Ishikawa (cell line): ENCODE results near the gene SV2B.

Source experiments
- CEBPB ChIP-seq: IDR thresholded peaks from 2 replicates; pipeline ENCODE4 v1.6.1; 2012
- CREB1 ChIP-seq: IDR thresholded peaks from 2 replicates; pipeline ENCODE4 v1.6.1; 2012; ENCODE audit warnings: low read depth
- EGR1 ChIP-seq: IDR thresholded peaks from 2 replicates; pipeline ENCODE4 v1.6.1; 2012
- EP300 ChIP-seq: IDR thresholded peaks from 2 replicates; pipeline ENCODE4 v1.6.1; 2012; ENCODE audit warnings: borderline replicate concordance
- FOXM1 ChIP-seq: IDR thresholded peaks from 2 replicates; pipeline ENCODE4 v1.6.1; 2012; ENCODE audit warnings: low read depth, borderline replicate concordance
- MAX ChIP-seq: IDR thresholded peaks from 2 replicates; pipeline ENCODE4 v1.6.1; 2012
- NFIC ChIP-seq: IDR thresholded peaks from 2 replicates; pipeline ENCODE4 v1.6.1; 2012
- RAD21 ChIP-seq: IDR thresholded peaks from 2 replicates; pipeline ENCODE4 v1.6.1; 2012; ENCODE audit warnings: low read depth
- REST ChIP-seq: IDR thresholded peaks from 2 replicates; pipeline ENCODE4 v1.6.1; 2012; ENCODE audit warnings: low read depth, mild to moderate bottlenecking
- TAF1 ChIP-seq: IDR thresholded peaks from 2 replicates; pipeline ENCODE4 v1.6.1; 2012; ENCODE audit warnings: low read depth, mild to moderate bottlenecking
- TCF12 ChIP-seq: IDR thresholded peaks from 2 replicates; pipeline ENCODE4 v1.6.1; 2012; ENCODE audit warnings: low read depth
- TEAD4 ChIP-seq: IDR thresholded peaks from 2 replicates; pipeline ENCODE4 v1.6.1; 2012
- USF1 ChIP-seq: IDR thresholded peaks from 2 replicates; pipeline ENCODE4 v1.6.1; 2012
- YY1 ChIP-seq: IDR thresholded peaks from 2 replicates; pipeline ENCODE4 v1.6.1; 2012; ENCODE audit warnings: low read depth
- ZBTB7A ChIP-seq: IDR thresholded peaks from 2 replicates; pipeline ENCODE4 v1.6.1; 2012; ENCODE audit warnings: low read depth

SV2B gene

DNA sequence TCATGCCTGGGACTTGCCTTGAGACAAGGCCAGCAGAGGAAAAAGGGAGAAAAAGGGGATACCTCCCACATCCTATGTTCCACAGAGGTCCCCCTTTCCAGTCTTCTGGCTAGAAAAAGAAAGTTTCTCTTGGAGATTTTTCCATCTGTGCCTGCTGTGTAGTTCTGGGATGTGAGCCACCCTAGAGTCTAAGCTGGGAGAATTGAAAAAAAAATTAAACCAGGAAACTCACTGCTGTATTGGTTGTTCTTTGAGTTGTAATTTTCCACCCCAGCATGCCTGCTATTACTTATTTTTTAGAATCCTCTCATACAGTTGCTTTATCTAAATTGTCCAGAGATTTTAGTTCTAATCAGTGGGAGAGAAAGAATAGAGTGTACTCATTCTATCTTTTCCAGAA is 68.4 kb downstream of the SV2B start:
- TF ChIP-seq TAF1: no peak
- no peak for TF ChIP-seq RAD21
- TF ChIP-seq MAX: no peak
- no peak for TF ChIP-seq EGR1
- no peak for TF ChIP-seq ZBTB7A
- TF ChIP-seq REST: no peak
- TF ChIP-seq CEBPB: no peak
- no peak for TF ChIP-seq TCF12

- TF ChIP-seq USF1 (no peak), EGR1 (no peak), TCF12 (no peak), RAD21 (no peak), TEAD4 (no peak), FOXM1 (no peak)
Observed at GRCh38 chr15:91171334-91171733, 71.3 kb downstream of the SV2B start.

- no peak for TF ChIP-seq TCF12
- TF ChIP-seq EP300: no peak
- TF ChIP-seq CREB1: no peak
- no peak for TF ChIP-seq EGR1
- no peak for TF ChIP-seq NFIC
- no peak for TF ChIP-seq USF1
- TF ChIP-seq RAD21: no peak
- no peak for TF ChIP-seq ZBTB7A
- TF ChIP-seq TAF1: no peak
- no peak for TF ChIP-seq TEAD4
- no peak for TF ChIP-seq FOXM1
- TF ChIP-seq CEBPB: no peak
Observed at GRCh38 chr15:91182101-91182500, 82.0 kb downstream of the SV2B start.

DNA sequence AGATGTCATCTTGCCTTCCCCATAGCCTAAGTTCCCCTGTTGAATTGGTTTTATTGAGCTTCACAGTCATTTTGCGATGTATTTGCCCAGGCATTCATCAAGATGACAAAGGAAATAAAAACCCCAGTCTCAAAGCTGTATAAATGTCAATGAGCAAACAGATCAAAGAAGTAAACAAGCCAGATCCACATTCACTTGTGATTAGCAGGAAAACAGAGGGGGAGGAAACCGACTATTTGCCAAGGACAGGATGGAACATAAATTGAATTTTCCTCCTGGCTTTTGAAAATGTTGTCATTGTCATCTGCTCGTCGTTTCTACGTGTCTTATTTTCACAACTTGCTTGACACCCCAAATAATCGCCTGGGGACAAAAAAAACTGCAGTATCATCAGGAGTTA is 83.5 kb downstream of the SV2B start:
- TF ChIP-seq EGR1 (no peak), YY1 (no peak), MAX (no peak), ZBTB7A (no peak), FOXM1 (no peak), CREB1 (no peak), USF1 (no peak), CEBPB (no peak), TAF1 (no peak), EP300 (no peak), TCF12 (no peak), RAD21 (no peak), TEAD4 (no peak), REST (no peak), NFIC (no peak)

GRCh38 chr15:91184441-91184840 is 84.4 kb downstream of the SV2B start:
- TF ChIP-seq NFIC: no peak

DNA sequence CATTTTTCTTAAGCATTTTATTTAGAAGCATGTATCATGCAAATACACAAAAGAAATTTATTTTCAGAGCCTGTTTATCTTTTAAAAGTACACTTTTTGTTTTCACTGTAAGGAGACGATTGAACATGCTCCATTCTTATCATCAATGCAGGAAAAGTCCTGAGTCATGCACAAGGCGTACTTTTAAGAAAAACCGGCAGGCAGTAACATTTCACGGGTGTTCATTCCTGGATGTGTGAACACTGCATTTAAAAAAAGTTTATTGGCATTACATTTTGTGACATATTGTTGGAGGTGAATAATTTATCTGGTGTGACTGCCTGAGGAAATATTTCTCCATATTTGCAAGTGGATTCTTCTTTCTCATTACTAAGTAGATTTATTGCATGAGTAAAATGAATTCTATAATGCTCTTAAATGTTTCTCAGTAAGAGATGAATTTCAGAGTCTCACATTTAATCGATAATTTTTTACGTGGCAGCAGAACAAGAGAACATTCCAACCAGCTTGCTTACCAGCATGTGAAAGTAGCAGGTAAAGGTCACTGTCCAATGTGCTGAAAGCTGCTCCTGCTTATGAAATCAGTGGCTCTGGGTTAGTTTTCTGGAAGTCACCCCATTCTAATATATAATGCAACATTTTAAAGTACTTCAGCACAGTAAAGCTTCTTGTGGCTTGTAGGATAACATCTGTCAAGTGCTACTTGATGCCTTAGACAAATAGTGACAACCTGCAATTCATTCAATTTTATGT is 87.0 kb downstream of the SV2B start:
- TF ChIP-seq TCF12 (no peak), REST (peak; percentile 91)
